ENCODE measurements around the gene SYMPK.

- TF ChIP-seq, protein P1, sequence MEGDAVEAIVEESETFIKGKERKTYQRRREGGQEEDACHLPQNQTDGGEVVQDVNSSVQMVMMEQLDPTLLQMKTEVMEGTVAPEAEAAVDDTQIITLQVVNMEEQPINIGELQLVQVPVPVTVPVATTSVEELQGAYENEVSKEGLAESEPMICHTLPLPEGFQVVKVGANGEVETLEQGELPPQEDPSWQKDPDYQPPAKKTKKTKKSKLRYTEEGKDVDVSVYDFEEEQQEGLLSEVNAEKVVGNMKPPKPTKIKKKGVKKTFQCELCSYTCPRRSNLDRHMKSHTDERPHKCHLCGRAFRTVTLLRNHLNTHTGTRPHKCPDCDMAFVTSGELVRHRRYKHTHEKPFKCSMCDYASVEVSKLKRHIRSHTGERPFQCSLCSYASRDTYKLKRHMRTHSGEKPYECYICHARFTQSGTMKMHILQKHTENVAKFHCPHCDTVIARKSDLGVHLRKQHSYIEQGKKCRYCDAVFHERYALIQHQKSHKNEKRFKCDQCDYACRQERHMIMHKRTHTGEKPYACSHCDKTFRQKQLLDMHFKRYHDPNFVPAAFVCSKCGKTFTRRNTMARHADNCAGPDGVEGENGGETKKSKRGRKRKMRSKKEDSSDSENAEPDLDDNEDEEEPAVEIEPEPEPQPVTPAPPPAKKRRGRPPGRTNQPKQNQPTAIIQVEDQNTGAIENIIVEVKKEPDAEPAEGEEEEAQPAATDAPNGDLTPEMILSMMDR (IDR thresholded peaks at IDR 0.05) = no peak
- TF ChIP-seq REST (IDR thresholded peaks at IDR 0.05; ENCODE audit: insufficient read depth in 1 of 2, low read depth in 2 of 2, low read length in 1 of 2) (no peak), POLR2AphosphoS5 (IDR thresholded peaks at IDR 0.05; ENCODE audit: low read depth, low read length) (no peak), SIN3A (IDR thresholded peaks at IDR 0.05; ENCODE audit: borderline replicate concordance, insufficient read depth, low read depth, low read length) (no peak), TCF7L2 (IDR thresholded peaks at IDR 0.05; ENCODE audit: low read depth, low read length) (no peak)
Measured at GRCh38 chr19:45784096-45784495, 78.9 kb downstream of the SYMPK start.

Data from Panc1 (cell line).